ENCODE measurements around the gene CHRNA10.

CHRNA10 gene

DNA sequence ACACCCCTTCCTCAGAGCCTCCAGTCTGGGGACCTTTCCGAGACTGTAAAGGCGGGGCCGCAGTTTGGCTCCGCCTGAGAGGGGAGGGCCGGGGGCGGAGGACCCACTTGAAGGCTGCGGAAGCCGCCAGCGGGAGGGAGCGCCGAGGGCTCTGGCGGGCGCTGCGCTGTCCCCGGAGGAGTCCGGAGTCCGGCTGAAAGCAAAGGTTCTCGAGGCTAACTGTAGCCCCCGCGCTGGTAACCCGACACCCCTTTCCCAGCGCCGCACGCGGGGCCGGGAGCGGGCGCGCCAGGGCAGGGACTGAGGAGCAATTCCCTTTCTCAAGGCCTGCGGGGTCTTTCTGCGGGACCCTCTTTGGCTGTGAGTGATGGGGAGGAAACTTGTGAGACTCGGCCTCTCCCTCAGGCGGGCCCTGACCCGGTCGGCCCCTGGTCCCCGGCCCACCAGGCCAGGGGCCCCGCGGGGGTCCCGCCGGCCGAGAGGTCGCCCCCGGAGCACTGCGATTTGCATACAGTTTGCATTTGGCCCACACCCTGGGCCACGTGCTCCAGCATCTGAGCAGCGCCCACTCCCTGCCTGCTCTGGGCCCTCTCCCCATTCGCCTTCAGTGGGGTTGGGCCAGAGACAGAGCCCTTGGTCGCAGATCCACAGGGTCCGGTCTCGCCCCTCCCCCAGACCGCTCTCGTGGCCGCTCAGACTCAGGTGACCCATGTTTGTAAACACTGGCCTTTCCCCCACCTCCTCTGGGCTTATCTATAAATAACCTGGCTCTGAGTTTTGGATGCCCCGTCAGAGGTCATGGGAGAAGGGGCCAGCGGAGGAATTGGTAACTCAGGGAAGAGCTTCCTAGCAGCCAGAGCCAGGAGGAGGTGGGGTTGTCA, 28.9 kb downstream of the CHRNA10 start:
- TF ChIP-seq, protein P1, sequence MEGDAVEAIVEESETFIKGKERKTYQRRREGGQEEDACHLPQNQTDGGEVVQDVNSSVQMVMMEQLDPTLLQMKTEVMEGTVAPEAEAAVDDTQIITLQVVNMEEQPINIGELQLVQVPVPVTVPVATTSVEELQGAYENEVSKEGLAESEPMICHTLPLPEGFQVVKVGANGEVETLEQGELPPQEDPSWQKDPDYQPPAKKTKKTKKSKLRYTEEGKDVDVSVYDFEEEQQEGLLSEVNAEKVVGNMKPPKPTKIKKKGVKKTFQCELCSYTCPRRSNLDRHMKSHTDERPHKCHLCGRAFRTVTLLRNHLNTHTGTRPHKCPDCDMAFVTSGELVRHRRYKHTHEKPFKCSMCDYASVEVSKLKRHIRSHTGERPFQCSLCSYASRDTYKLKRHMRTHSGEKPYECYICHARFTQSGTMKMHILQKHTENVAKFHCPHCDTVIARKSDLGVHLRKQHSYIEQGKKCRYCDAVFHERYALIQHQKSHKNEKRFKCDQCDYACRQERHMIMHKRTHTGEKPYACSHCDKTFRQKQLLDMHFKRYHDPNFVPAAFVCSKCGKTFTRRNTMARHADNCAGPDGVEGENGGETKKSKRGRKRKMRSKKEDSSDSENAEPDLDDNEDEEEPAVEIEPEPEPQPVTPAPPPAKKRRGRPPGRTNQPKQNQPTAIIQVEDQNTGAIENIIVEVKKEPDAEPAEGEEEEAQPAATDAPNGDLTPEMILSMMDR (IDR thresholded peaks at IDR 0.05; ENCODE audit: insufficient read depth, low read depth, low read length, missing control alignments): no peak
- H3K4me3 ChIP-seq (ENCODE audit: low read depth, low read length): no peak overlapping the region
- no peak for DNase-seq (ENCODE audit: low read depth)

GRCh38 chr11:3641701-3642070, 29.5 kb downstream of the CHRNA10 start, which contains the start of gene ART5:
Gene ART5, minus strand, starts transcription at chr11:3641992. Its CDS starts 130 bp downstream, at chr11:3641862.
- DNase-seq (ENCODE audit: low read depth): no peak
- TF ChIP-seq, protein P1 (IDR thresholded peaks at IDR 0.05; ENCODE audit: insufficient read depth, low read depth, low read length, missing control alignments): no peak
- H3K4me3 ChIP-seq (ENCODE audit: low read depth, low read length): no peak within 1 kb of the TSS

DNA sequence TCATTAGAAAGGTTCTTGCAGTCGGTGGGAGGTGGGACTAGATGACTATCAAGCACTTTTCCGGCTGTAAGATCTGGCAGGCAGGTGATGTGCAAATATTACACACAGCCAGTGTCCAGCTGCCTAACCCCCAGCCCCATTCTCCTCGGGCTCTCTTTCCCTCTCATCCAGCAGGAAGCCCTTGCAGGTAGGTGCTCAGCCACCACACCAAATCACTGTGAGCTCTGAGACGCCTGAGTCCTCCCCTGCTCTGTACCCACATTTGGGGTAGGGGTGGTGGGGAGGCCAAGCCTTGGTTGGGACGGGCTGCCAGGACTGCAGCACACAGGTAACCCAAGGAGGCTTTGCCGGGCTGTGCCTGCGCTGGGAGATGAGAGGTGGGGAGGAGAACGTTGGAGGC, 30.0 kb downstream of the CHRNA10 start:
- no peak overlapping the region for H3K4me3 ChIP-seq (ENCODE audit: low read depth, low read length)
- no peak for DNase-seq (ENCODE audit: low read depth)
- TF ChIP-seq, protein P1 (IDR thresholded peaks at IDR 0.05; ENCODE audit: insufficient read depth, low read depth, low read length, missing control alignments): no peak

- TF ChIP-seq, protein P1 (IDR thresholded peaks at IDR 0.05; ENCODE audit: insufficient read depth, low read depth, low read length, missing control alignments): no peak
- DNase-seq (ENCODE audit: low read depth): no peak
- no peak overlapping the region for H3K4me3 ChIP-seq (ENCODE audit: low read depth, low read length)
Measured at GRCh38 chr11:3639841-3640240, 31.3 kb downstream of the CHRNA10 start.

- DNase-seq (ENCODE audit: low read depth): no peak
- TF ChIP-seq, protein P1 (IDR thresholded peaks at IDR 0.05; ENCODE audit: insufficient read depth, low read depth, low read length, missing control alignments): no peak
- no peak overlapping the region for H3K4me3 ChIP-seq (ENCODE audit: low read depth, low read length)
Measured at GRCh38 chr11:3638513-3638912, 32.7 kb downstream of the CHRNA10 start.

DNA sequence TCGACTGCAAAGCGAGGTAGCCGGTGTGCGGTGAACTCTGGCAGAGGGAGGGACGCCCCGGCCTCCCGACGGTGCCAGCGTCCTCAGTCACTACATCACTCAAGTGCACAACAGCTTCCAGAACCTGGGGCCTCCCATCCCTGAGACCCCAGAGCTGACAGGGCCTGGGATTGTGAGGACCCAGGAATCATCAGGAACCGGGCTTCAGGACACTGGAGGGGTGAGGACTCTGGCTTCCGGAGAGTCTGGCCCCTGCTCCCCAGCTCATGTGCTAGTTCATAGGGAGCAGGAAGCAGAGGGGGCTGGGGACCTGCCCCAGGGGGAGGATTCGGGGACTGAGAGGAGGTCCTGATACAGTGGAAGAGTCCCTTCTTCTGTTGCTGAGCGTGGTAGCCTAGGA, 34.0 kb downstream of the CHRNA10 start:
- DNase-seq (ENCODE audit: low read depth): no peak
- no peak overlapping the region for H3K4me3 ChIP-seq (ENCODE audit: low read depth, low read length)
- TF ChIP-seq, protein P1 (IDR thresholded peaks at IDR 0.05; ENCODE audit: insufficient read depth, low read depth, low read length, missing control alignments): no peak
